NCI-H2227 (cell line): ENCODE data around the gene CPNE5.

Source experiments
- DNase-seq: peaks from one replicate; lab custom pipeline; 2025; ENCODE audit not compliant: unreplicated experiment; lab: John Stamatoyannopoulos, UW

The CPNE5 gene

DNA sequence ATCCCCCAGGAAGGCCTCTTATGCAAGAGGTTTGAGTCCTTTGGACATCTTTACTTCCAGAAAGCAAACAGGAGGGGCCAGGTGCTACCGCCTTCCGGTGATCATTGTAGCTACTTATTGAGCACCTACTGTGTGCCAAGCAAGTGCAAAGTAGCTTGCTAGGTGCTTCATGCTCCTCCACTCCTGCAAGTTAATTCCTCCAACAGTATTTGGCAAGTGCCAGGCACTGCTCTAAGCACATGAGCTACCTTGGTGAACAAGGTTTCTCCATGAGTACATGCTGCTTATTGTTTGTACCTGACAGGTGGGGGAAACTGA lies 2.3 kb downstream of the CPNE5 start:
- no peak for DNase-seq

DNA sequence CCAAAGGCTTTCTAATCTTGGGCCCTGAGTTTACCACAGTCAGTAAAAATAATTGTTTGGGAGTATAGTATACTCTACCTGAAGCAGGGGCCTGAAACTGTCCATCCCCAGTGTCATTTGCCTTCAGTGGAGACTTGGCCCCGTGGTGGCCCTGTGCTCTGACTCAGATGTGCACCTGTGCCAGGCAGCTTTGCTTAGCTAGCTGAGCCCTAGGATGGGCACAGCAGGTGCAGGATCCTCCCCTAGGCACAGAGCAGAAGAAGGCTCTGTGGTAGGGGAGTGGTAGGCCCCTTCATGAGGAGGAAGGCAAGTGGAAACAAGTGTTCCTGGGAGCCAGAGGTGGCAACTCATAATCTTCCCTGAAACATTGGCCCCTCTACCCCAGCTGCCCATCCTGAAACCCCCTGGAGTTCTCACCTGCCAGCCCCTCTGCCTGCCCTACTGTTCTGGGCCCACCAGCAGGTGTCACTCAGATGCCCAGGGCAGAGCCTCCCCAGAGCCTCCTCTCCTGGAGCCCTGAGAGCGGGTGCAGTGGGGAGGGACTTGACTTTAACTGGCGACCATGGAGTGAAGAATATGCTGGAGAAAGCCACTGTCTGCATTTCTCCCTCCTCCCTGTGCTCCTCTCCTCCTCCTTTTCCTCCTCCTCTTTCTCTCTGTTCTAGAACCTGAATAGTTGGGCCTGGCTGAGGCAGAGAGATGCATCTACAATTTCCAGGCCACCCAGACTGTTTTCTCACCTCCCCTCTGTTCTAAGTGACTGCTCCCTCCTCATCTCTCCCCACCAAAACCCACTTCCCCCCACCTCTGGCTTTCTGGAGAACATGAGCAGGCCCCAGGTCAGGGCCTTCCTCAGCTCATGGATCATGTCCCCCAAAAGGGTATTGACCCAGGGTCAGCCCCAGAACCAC lies 2.9 kb downstream of the CPNE5 start:
- no peak for DNase-seq

DNA sequence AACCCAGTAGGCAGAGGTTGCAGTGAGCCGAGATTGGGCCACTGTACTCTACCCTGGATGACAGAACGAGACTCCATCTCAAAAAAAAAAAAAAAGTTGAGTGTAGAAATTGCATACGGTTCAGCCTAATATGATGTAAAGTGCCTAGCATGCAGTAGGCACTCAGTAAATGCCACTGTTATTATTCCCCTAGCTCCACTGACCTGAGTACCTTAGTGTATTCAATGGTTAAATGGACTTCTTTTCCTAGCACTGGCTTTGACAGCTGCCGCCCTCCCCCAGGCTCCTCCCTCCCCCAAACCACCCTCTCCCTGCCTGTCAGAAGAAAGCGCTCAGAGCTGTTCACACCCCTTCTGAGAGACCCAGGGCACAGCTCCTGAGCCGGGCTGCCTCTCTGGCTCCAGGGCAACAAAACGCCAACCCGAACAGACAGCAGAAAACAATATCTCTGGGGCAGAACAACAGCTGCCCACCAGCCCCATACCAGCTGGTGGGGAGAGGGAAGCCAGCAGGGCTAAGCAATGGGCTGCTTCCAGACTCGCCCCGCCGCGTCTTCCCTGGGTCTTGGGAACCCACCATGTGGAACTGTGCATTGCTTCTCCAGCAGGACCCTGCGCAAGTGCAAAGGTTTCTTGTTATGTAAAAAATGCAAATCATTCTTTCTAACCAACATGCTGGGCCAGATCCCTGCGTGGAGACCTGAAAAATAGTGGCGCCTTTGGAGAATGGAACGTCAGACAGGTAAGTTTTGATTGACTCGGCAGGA lies 4.5 kb downstream of the CPNE5 start:
- DNase-seq = peak; percentile 51

DNA sequence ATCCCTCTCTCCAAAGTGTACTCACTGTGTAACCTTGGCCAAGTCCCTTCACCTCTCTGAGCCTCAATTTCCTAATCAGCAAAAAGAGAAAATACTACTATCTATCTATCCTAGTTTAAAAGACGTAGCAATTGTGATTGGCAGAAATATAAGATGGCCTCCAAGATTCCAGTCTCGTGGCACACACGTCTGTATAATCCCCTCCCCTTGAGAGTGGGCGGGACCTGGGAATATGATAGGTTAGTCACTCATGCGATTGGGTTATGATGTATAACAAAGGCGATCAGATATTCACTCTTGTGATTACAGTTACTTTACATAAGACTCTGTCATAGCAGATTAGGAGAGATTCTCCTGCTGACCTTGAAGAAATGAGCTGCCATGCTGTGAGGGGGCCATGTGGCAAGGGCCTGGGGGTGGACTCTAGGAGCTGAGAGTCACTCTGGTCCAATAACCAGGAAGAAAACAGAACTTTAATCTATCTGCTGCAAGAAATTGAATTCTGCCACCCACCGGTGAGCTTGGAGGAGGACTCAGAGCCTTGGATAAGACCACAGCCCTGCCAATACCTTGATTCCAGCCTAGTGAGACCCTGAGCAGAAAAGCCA lies 6.0 kb downstream of the CPNE5 start:
- no peak for DNase-seq

DNA sequence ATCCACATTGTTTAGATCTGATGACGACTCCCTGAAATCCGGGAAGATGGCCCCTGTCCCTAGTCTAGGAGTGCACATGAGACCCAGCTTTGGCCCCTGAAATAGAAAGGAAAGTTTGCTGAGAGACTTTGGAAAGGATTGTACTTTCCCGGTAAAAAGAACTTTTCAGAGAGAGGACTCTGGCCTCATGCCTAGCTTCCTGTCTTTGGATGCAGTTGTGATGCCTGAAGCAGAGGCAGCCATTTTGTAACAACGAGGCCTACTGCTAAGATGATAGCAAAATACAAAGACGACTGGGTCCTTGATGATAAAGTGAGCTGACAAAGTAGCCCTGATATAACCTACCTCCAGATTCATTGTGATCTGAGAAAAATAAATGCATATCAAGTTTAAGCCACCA lies 6.9 kb downstream of the CPNE5 start:
- no peak for DNase-seq

DNA sequence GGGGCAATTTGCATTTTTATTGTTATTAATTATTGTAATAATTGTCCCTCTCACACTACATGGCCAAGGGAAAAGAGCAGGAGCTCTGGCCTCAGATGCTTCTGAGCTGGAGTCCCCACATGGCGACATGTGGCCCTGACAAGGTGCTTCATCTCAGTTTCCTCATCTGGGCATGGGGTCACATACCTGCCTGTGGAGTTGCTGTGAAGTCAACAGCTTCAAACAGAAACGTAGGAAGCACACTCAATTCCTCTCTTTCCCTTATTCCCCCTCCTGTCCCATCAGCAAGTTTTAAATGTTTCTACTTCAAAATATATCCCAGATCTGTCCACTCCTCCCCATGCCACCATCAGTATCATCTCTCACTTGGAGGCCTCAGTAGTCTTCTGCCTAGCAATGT lies 8.7 kb downstream of the CPNE5 start:
- no peak for DNase-seq

DNA sequence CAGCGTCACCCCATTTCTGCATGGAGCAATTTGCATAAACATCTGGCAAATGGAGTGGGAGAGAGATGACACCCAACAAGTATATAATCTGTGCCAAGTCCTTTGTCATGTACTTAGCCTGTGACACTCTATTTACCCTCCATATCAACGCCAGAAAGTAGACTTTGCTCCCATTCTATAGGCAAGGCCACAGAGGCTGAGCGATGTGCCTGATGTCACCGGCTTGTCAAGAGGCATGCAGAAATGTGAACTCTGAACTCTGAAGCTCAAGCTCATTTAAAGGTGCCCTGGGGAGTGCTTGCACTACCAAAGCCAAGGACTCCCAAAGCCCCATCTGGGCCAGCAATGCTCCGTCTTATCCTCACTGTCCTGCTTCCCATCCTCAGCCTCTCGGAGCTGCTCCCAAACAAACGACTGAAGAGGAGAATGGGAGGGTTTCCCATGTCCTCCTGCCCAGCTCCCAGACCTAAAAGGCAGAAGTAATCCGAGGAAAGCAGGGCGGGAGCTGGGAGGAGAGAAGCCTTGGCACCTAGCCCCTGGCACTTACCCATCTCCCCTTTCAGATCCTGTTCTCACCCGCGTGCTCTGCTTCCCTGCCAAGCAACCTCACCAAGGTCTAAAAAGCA lies 9.2 kb downstream of the CPNE5 start:
- DNase-seq = no peak

DNA sequence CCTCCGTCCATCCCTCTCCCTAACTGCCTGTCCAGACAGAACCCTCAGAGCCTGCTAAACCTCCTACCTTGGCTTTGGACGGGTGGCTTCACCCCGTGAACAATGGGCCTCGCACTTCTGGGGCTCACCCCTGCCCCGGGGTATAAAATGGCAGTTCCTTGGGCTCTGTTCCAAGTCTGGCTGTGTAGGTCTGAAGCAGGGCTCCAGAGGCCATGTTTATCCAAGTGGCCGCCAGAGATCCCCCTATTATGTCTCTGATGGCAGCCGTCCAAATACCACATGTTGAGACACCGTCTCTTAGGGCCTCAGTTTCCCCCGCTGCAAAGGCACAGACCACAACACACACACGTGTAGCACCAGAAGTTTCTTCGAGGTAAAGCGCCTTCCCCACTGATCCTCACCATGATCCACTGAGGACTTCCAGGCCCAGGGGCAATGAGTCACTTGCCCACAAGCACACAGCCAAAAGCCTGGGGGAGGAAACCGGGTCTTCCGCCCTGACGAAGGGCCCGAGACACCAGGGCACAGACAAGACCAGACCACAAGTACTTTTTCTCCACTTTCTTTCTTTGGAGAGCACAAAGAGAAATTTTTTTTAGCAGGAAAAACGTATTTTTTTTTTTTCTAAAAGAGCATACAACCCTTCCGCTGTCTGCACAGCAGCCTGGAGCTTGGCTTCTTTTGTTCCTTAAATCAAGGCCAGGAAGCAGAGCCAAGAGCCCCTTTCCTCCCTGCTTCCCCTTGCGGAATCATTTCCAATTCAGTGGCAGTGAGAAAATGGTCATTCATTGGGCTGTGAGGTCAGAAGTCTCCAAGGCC lies 11.8 kb downstream of the CPNE5 start:
- DNase-seq = no peak

DNA sequence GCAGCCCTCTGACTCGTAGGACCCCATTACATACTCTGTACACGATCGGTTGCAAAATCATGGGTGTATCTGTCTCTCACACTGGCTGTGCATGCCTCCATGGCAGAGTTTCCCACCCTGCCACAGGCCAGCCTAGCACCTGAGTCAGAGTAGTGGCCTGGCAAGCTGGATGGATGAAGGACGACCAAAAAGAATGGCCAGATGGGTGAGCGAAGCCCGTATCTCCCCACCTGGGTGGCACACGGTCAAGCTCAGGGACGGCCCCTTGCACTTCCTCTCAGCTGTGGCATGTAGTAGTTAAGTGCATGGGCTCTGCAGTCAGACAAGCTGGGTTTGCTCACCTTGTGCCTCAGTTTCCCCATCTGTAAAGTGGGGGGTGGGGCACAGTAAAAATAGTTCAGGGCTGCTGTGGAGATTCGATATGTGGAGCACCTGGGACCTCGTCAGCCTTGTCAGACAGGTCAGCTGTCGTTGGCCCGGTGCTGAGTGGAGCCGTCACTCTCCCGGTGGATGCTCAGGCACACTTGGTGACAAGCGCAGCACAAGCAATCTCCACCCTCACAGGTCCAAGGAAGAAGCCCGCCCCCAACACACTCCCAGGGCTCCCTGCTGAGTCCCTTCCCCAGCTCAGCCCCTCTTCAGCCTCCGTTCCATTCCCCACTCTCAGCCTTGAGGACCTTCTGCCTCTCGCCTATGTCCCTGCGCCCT lies 12.6 kb downstream of the CPNE5 start:
- no peak for DNase-seq

DNA sequence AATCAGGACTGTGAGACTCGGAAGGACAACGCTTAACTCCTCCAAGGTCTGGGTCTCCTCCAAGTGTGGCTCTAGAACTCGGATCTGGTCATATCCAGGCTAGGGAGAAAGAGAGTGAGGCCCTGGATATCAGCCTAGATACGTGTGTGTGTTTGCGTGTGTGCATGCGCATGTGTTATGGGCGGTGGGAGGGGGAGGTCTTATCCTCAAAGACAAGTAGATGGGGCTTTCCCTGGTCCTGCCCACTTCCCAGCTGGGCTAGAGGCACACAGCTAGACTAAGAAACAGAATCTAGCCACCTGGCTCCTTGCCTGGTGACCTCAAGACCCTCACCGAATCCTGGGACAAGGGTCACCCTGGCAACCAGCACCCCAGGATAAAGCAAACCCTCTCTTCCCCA lies 13.2 kb downstream of the CPNE5 start:
- DNase-seq = no peak

DNA sequence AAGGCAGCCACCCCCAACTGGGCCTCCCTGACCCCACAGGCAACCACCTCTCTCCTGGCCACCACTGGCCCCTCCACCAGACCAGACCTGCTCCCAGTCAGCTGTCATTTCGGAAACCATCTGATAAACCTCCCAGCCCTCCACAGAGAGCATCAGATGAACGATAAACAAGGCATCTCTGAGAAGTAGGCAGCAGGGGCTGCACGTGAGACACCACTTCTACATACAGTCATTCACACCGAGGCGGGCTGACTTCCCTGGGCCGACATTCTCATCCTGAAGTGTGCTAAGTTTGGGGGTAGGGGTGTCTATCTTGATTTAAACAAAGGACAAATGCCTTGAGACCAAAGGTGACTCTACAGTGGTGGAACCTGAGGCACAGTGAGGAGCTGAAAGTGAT lies 13.8 kb downstream of the CPNE5 start:
- no peak for DNase-seq

DNA sequence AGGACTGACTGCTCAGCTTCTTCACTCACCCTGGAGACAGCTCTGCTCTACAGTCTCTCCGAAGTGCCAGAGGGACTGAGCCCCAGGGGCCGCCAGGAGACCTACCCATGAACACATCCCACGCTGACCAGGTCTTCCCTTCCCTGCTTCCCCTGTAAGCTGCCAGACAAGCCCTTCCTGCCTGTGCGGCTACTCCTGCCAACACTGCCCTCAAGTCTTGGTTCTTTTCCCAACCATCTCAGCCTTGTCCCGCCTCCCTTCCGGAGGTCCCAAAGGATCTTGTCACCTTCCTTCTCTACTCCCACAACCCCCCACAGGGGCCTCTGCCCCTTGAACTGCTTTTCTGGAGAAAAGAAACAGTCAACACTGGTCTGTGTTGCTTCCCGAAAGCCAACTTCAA lies 15.0 kb downstream of the CPNE5 start:
- no peak for DNase-seq

DNA sequence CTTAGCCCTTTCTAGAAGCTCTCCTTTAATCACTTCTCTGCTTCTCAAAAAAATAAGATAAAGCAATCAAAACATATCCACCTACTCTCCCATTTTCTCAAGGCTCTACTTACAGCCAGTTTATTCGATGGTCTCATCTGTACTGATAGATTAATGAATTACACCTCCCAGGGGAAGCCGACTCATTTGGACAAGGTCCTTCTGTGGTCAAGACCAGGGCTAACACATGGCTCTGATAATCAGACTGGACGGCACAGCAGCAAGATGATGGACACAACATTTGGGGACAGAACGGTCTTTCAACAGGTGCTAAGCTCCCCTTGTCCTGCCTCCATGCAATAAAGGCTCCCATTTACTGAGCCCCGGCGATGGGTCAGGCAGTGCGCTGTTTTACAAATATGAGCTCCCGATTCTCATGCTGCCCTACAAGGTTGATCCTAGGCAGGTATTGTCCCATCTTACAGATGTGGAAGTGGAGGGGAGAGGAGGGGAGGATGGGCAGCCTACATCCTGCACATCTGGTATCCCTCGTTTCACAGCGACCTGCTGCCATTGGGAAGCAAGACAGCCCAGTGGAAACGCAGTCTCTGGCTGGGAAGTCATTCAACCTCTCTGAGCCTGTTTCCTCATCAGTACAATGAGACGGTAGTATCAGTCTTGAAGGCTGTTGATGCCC lies 15.7 kb downstream of the CPNE5 start:
- DNase-seq = no peak

DNA sequence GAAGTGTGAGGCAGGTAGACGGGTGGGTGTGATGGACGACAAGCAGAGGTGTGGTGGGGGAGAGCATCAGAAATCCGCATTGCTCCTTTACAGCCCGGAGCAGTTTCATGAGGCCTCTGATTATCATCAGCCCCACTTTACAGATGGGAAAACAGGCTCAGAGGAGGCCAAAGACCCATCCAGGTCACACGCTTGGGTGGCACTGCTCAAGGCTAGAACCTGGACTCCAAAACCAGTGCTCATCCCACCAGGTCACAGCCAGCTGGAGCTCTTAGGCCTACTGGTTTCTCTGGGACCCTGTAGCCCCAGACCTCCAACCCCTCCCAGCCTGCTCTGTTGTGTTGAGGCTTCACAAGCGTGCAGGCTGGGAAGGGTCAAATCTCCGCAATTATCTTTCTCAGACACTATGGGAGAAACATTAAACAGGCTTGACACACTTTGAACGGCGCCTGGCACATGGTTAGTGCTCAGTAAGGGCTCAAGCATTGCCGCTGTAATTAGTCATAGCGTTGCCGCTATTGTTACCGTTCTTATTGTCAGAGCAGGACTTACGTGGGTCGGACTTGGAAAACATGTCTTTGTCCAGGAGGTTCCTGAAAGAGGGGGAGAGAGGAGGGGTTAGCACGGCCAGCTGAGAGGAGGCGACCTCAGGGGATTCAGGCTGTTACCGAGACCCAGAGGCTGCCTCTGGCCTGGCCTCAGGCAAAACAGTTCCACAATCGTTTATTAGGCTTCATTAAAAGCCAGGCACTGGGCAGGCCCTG lies 16.6 kb downstream of the CPNE5 start:
- DNase-seq = peak; percentile 33

DNA sequence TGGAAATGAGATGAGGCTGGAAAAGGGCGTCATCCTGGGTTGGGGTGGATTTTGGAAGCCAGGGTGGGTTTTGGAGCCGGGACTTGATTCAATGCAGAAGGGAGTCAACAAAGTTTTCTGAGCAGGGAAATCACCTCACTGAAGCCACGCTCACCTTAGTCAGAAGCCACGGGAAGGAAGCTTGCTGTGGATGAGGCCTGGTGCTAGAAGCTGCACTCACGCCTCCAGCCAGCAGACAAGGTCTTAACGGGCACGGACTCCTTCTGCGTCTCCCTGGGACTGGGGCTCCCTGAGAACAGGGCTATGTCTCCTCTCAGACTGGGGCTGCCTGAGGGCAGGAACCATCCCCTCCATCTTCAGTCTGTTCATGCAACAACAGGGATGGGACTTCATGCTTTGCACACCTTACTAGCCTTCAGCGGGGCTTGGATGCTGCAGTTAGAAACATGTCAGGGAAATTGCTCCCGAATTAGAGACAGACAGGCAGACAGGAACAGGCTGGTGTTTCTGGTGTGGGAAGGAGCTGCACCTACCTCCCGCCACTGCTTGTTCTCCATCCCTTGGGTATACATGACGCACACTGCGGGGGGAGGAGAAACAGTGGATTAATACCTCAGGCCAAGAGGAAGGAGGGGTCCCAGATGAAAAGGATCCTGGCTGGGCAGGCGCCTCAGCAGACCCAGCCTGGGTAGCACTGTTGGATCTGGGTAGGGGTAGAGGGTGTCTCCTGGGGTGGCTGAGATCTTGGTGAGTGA lies 17.5 kb downstream of the CPNE5 start:
- no peak for DNase-seq

DNA sequence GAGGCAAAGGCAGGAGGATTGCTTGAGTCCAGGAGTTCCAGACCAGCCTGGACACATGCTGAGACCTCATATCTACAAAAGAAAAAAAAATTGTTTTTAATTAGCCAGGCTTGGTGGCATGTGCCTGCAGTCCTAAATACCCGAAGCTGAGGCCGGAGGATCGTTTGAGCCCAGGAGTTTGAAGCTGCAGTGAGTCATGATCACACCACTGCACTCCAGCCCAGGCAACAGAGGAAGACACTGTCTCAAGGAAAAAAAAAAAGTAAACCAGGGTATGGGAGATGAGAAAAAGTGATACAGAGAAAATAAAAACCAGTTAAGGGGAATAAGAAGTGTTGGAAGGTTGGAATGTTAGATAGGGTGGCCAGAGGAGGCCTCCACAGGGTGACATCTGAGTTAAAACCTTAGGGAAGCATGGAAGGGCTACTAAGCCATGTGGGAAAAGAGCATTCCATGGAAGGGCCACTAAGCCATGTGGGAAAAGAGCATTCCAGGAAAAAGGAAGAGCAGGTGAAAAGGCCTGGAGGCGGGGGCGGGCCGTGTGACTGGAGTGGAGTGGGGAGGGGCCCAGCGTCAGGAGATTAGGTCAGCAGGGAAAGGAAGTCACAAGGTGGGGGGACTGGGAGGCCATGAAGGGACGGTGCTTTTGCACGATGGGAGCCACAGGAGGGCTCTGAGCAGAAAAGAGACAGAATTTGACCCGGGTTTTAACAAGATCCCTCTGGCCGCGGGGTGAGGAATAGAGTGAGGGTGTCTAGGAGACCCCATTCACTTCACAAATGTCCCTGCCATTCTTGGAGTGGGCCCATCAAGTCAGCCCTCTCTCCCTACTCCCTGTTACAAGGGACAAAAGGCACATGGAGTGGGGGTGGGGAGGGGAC lies 18.3 kb downstream of the CPNE5 start:
- no peak for DNase-seq

DNA sequence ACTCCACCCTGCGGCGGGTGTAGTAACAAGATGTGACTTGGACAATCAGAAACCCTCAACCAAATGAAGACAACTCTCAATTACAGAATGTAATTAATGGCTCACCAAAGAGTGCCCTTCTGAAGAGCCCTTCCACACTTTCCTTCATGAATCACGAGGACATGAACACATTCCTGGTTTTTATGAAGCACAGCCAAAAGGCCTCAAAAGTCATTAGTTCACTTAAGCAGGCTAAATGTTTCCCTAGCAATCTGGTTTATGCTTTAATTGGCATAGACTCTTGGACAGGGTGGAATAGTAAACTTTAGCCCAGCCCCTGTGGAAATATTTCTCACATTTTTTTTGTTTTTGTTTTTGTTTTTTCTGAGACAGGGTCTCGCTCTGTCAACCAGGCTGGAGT lies 20.5 kb downstream of the CPNE5 start:
- DNase-seq = no peak
